Measurements from ENCODE around the gene PAFAH1B1. TPM values are rescaled to one million over a fixed set of nuclear protein-coding genes. Genes with fewer than 3 reads are reported as not detected.

PAFAH1B1 gene
- polyA plus RNA-seq, 2 of the 4 experiments (the other 2 are of a cell fraction) = 122 to 197 TPM

- no peak overlapping the region for H3K27ac ChIP-seq
- H3K4me1 ChIP-seq = peaks cover 28% of the 10 kb centered on the region
- ChIA-PET CTCF (interaction anchor here (0.7 to 3.3 kb wide), 5 partner anchors 9 to 20 kb away, joined by 3 to 18 read pairs (median 3); no protein-coding TSS in a partner anchor), POLR2A (no interaction called here)
- WGBS (ENCODE audit: missing lambda C conversion rate) = 90% methylated on average over 18 of the region's 18 CpGs
- no peak overlapping the region for H3K4me2 ChIP-seq
- H3K9me3 ChIP-seq = no peaks in the 10 kb centered on the region
- FAIRE-seq (no peak), ATAC-seq (no peak), DNase-seq (ENCODE audit: low read depth in 1 of 2, low spot score in 1 of 2) (no peak)
- TF ChIP-seq ESRRA (IDR thresholded peaks at IDR 0.05; ENCODE audit: borderline replicate concordance, low read length) (no peak), GATA3 (IDR thresholded peaks at IDR 0.05; ENCODE audit: borderline replicate concordance) (no peak), TFCP2L1 (CRISPR knock-in tag; IDR thresholded peaks at IDR 0.05) (no peak), NPAS2 (CRISPR knock-in tag; IDR thresholded peaks at IDR 0.05; ENCODE audit: borderline replicate concordance) (no peak), POLR2AphosphoS2 (conservative IDR thresholded peaks at IDR 0.05; ENCODE audit: low read length) (no peak; the same call in 1 of the 2 replicates), POLR2A (IDR thresholded peaks at IDR 0.05; ENCODE audit: low read length) (no peak), MAFK (IDR thresholded peaks at IDR 0.05; ENCODE audit: partially characterized antibody) (no peak), FOXS1 (CRISPR knock-in tag; IDR thresholded peaks at IDR 0.05) (no peak), ZNF302 (CRISPR knock-in tag; IDR thresholded peaks at IDR 0.05) (no peak), CTCF (IDR thresholded peaks at IDR 0.05) (no peak), HDAC2 (IDR thresholded peaks at IDR 0.05) (no peak), HOXA7 (CRISPR knock-in tag; IDR thresholded peaks at IDR 0.05) (no peak), FOSL2 (IDR thresholded peaks at IDR 0.05) (no peak), FOSL2 (CRISPR knock-in tag; IDR thresholded peaks at IDR 0.05) (no peak), CHD2 (IDR thresholded peaks at IDR 0.05; ENCODE audit: low read length, partially characterized antibody) (no peak), HMGXB4 (CRISPR knock-in tag; IDR thresholded peaks at IDR 0.05; ENCODE audit: borderline replicate concordance) (no peak), PHF8 (IDR thresholded peaks at IDR 0.05; ENCODE audit: borderline replicate concordance, low read depth) (no peak)
- H3K4me3 ChIP-seq = no peak overlapping the region
Measured at GRCh38 chr17:2684549-2684948, 91.1 kb downstream of the PAFAH1B1 start.

- FAIRE-seq = no peak
- Histone ChIP-seq H3K4me2 (no peak overlapping the region), H3K27ac (no peak overlapping the region), H3K4me1 (peaks cover 28% of the 10 kb centered on the region), H3K4me3 (no peak overlapping the region), H3K9me3 (no peaks in the 10 kb centered on the region)
- no peak for DNase-seq (ENCODE audit: low read depth in 1 of 2, low spot score in 1 of 2)
- POLR2A ChIA-PET = interaction anchor here (0.7 kb wide), 1 partner anchor 24 kb away, joined by 5 read pairs; no protein-coding TSS in a partner anchor
- ATAC-seq = no peak
- CTCF ChIA-PET = interaction anchor here (0.6 to 3.3 kb wide), 4 partner anchors 10 to 33 kb away, joined by 3 to 18 read pairs (median 4); no protein-coding TSS in a partner anchor
- WGBS (ENCODE audit: missing lambda C conversion rate) = 92% methylated on average over 15 of the region's 15 CpGs
- 0 out of 5 replicates have a peak, but pooled peaks of 1 of the 2 experiments have one; percentile 24 for TF ChIP-seq JUN (IDR thresholded peaks at IDR 0.05)
- no peak for TF ChIP-seq SMC3 (IDR thresholded peaks at IDR 0.05)
Measured at GRCh38 chr17:2685696-2686095, 92.2 kb downstream of the PAFAH1B1 start.

GRCh38 chr17:2687074-2687418 lies 93.6 kb downstream of the PAFAH1B1 start:
- DNase-seq (ENCODE audit: low read depth in 1 of 2, low spot score in 1 of 2) = no peak
- 92% methylated on average over 6 of the region's 6 CpGs for WGBS (ENCODE audit: missing lambda C conversion rate)
- Histone ChIP-seq H3K4me3 (no peak overlapping the region), H3K4me2 (no peak overlapping the region), H3K27ac (peak overlapping the region in 1 of 2 experiments; percentile 30; a peak in 2 of 6 replicates), H3K9me3 (no peaks in the 10 kb centered on the region), H3K4me1 (peaks cover 24% of the 10 kb centered on the region)
- ATAC-seq = no peak; a peak in 1 of 6 replicates
- CTCF ChIA-PET = interaction anchor here (1.0 to 3.3 kb wide), 6 partner anchors 9 to 305 kb away, joined by 3 to 18 read pairs (median 4); no protein-coding TSS in a partner anchor
- no peak for FAIRE-seq
- TF ChIP-seq EP300 (IDR thresholded peaks at IDR 0.05) (no peak), HOXA7 (CRISPR knock-in tag; IDR thresholded peaks at IDR 0.05) (peak; percentile 2; the same call in 1 of the 2 replicates), CEBPB (IDR thresholded peaks at IDR 0.05) (no peak), MAZ (IDR thresholded peaks at IDR 0.05; ENCODE audit: borderline replicate concordance, low read depth, low read length) (no peak), TFCP2L1 (CRISPR knock-in tag; IDR thresholded peaks at IDR 0.05) (0 out of 2 replicates have a peak, but pooled peaks have one; percentile 31), JUN (IDR thresholded peaks at IDR 0.05) (no peak)
- TF ChIP-seq, protein P1, sequence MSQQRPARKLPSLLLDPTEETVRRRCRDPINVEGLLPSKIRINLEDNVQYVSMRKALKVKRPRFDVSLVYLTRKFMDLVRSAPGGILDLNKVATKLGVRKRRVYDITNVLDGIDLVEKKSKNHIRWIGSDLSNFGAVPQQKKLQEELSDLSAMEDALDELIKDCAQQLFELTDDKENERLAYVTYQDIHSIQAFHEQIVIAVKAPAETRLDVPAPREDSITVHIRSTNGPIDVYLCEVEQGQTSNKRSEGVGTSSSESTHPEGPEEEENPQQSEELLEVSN (IDR thresholded peaks at IDR 0.05; ENCODE audit: borderline replicate concordance, low read depth) = no peak
- POLR2A ChIA-PET = interaction anchor here (0.7 to 1.2 kb wide), 2 partner anchors 20 to 94 kb away, joined by 3 to 8 read pairs; partner anchors contain the start of gene PAFAH1B1
